ENCODE data around the gene ASMT. TPM values are rescaled to one million over a fixed set of nuclear protein-coding genes. Genes with fewer than 3 reads are reported as not detected.

Gene ASMT
- total RNA-seq, 1 donor from 2014 or later: not detected

DNA sequence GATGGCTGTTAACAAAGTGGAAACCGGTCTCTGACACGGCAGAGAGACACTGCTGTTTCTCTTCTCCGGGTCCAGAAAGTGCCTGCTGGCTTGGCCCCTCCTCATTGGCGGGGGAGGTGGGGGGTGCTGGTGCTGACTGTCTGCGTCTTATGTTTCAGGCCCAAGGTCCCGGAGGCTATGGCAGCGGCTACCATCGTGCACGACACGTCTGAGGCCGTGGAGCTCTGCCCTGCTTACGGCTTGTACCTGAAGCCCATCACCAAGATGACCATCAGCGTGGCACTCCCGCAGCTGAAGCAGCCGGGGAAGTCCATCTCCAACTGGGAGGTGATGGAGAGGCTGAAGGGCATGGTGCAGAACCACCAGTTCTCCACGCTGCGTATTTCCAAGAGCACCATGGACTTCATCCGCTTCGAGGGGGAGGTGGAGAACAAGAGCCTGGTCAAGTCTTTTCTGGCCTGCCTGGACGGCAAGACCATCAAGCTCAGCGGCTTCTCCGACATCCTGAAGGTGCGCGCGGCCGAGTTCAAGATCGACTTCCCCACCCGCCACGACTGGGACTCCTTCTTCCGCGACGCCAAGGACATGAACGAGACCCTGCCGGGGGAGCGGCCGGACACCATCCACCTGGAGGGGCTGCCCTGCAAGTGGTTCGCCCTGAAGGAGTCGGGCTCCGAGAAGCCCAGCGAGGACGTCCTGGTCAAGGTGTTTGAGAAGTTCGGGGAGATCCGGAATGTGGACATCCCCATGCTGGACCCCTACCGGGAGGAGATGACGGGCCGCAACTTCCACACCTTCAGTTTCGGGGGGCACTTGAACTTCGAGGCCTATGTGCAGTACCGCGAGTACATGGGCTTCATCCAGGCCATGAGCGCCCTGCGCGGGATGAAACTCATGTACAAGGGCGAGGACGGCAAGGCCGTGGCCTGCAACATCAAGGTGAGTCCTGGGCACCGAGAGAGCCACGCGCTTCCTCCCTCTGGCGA is 21.3 kb upstream of the ASMT start:
- Histone ChIP-seq H2AFZ (ENCODE audit: low read depth, low read length) (no peak overlapping the region), H3K4me1 (ENCODE audit: insufficient read depth, low read length) (peaks cover 11% of the 10 kb centered on the region), H3K9me3 (ENCODE audit: insufficient read depth, low read depth, low read length) (no peaks in the 10 kb centered on the region), H3K4me3 (ENCODE audit: insufficient read depth, low read depth, low read length) (no peak overlapping the region), H3K4me2 (ENCODE audit: low read length) (peak overlapping the region; percentile 98), H4K20me1 (ENCODE audit: insufficient read depth, low read length) (peaks cover 63% of the 10 kb centered on the region), H3K9ac (ENCODE audit: low read length) (peak overlapping the region; percentile 98), H3K27ac (ENCODE audit: low read depth, low read length) (no peak overlapping the region), H3K36me3 (ENCODE audit: insufficient read depth, low read length) (peaks cover 11% of the 10 kb centered on the region), H3K79me2 (ENCODE audit: insufficient read depth, low read length) (peaks cover 65% of the 10 kb centered on the region), H3K27me3 (ENCODE audit: insufficient read depth, low read length) (no peaks in the 10 kb centered on the region)
- DNase-seq (ENCODE audit: low read depth) (no peak), FAIRE-seq (no peak)
- H3K4me1 Mint-ChIP-seq (ENCODE audit: low read depth, unreplicated experiment): no peaks in the 10 kb centered on the region
- peaks cover 5% of the 10 kb centered on the region for H3K27me3 Mint-ChIP-seq (ENCODE audit: low read depth, unreplicated experiment)
- no peak overlapping the region for H3K27ac Mint-ChIP-seq (ENCODE audit: unreplicated experiment)
- TF ChIP-seq, protein P1, sequence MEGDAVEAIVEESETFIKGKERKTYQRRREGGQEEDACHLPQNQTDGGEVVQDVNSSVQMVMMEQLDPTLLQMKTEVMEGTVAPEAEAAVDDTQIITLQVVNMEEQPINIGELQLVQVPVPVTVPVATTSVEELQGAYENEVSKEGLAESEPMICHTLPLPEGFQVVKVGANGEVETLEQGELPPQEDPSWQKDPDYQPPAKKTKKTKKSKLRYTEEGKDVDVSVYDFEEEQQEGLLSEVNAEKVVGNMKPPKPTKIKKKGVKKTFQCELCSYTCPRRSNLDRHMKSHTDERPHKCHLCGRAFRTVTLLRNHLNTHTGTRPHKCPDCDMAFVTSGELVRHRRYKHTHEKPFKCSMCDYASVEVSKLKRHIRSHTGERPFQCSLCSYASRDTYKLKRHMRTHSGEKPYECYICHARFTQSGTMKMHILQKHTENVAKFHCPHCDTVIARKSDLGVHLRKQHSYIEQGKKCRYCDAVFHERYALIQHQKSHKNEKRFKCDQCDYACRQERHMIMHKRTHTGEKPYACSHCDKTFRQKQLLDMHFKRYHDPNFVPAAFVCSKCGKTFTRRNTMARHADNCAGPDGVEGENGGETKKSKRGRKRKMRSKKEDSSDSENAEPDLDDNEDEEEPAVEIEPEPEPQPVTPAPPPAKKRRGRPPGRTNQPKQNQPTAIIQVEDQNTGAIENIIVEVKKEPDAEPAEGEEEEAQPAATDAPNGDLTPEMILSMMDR (IDR thresholded peaks at IDR 0.05; ENCODE audit: insufficient read depth, low read depth, low read length): no peak
- no peak for TF ChIP-seq EZH2 (IDR thresholded peaks at IDR 0.05; ENCODE audit: insufficient read depth, low read length)
- H3K36me3 Mint-ChIP-seq (ENCODE audit: low read depth, unreplicated experiment): no peaks in the 10 kb centered on the region
- peak overlapping the region; percentile 87 for H3K4me3 Mint-ChIP-seq (ENCODE audit: unreplicated experiment)
- H3K9me3 Mint-ChIP-seq (ENCODE audit: unreplicated experiment): peaks cover 4% of the 10 kb centered on the region

GRCh38 chrX:1595711-1596060 is 19.2 kb upstream of the ASMT start:
- Histone ChIP-seq H3K79me2 (ENCODE audit: insufficient read depth, low read length) (peaks cover 80% of the 10 kb centered on the region), H2AFZ (ENCODE audit: low read depth, low read length) (no peak overlapping the region), H4K20me1 (ENCODE audit: insufficient read depth, low read length) (peaks cover 73% of the 10 kb centered on the region), H3K27me3 (ENCODE audit: insufficient read depth, low read length) (no peaks in the 10 kb centered on the region), H3K9me3 (ENCODE audit: insufficient read depth, low read depth, low read length) (no peaks in the 10 kb centered on the region), H3K36me3 (ENCODE audit: insufficient read depth, low read length) (peaks cover 11% of the 10 kb centered on the region), H3K9ac (ENCODE audit: low read length) (no peak overlapping the region), H3K4me2 (ENCODE audit: low read length) (no peak overlapping the region), H3K27ac (ENCODE audit: low read depth, low read length) (no peak overlapping the region), H3K4me3 (ENCODE audit: insufficient read depth, low read depth, low read length) (no peak overlapping the region), H3K4me1 (ENCODE audit: insufficient read depth, low read length) (peaks cover 11% of the 10 kb centered on the region)
- TF ChIP-seq, protein P1 (IDR thresholded peaks at IDR 0.05; ENCODE audit: insufficient read depth, low read depth, low read length): no peak
- TF ChIP-seq EZH2 (IDR thresholded peaks at IDR 0.05; ENCODE audit: insufficient read depth, low read length): no peak
- no peaks in the 10 kb centered on the region for H3K4me1 Mint-ChIP-seq (ENCODE audit: low read depth, unreplicated experiment)
- peak overlapping the region; percentile 41 for H3K27ac Mint-ChIP-seq (ENCODE audit: unreplicated experiment)
- FAIRE-seq: no peak
- DNase-seq (ENCODE audit: low read depth): no peak
- peaks cover 9% of the 10 kb centered on the region for H3K9me3 Mint-ChIP-seq (ENCODE audit: unreplicated experiment)
- no peaks in the 10 kb centered on the region for H3K36me3 Mint-ChIP-seq (ENCODE audit: low read depth, unreplicated experiment)
- H3K27me3 Mint-ChIP-seq (ENCODE audit: low read depth, unreplicated experiment): peaks cover 8% of the 10 kb centered on the region
- no peak overlapping the region for H3K4me3 Mint-ChIP-seq (ENCODE audit: unreplicated experiment)

All from astrocyte (in vitro differentiated cells and primary cell).